Epithelial cell of alveolus of lung (primary cell): Measurements from ENCODE around the gene TAS2R38. TPM values are rescaled to one million over a fixed set of nuclear protein-coding genes. Genes with fewer than 3 reads are reported as not detected.

ENCODE experiments used
- total RNA-seq: library from RNA; depleted of rRNA; stranded (reverse); fragments of >200 nt; gene quantifications from 2 replicates; pipeline ENCODE4 v1.2.1, GENCODE V29; 2015

TAS2R38 gene
- total RNA-seq, result not detected in 2 replicates

DNA sequence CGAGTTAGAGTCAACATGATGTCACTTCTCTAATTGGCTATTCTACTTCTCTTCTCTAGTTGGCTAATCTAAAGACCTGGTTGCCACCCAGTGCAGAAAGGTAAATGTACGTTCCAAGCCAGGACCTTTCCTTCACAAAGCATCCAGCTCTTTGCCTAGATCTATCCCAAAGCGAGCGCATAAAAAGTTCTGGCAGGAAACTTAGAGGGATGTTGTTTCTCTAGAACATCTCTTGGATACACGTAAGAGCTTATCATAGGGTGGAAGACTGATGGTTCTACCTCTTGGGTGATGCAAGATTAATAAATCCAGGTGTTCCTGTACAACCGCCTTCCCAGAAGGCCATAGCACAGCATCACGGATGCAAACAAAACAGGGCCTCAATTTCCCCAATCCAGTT, at the start of gene TAS2R38:
Gene TAS2R38, minus strand, starts transcription at position 101 of the 400 bp plus-strand sequence. Its CDS starts 84 bp downstream, at position 17.

DNA sequence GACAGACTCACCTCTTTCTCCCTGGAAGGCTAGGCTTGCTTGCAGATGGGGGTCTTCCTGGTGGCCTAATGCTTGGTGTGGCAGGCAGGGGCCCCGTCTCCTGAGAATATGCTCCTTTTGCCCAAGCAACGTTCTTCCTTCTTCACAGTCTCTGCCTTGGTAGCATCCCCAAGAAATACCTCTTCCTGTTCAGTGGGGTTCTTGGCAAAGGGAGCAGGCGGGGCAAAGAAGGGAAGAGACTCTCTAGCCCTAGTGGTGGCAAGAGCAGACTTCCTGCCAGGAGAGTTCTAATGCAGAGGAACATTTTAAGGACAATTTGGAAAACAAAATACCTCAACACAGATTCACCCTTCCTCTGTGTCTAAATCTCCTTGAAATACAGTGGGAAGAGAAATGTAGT, 26.8 kb downstream of the TAS2R38 start, which contains the start of gene CLEC5A:
Gene CLEC5A, minus strand, starts transcription at position 179 of the 400 bp plus-strand sequence. CDS start 682 bp downstream, outside the sequence.

Other genes with a start within 250 kb of the TAS2R38 start
- gene SSBP1, start 235.4 kb downstream of the TAS2R38 start, total RNA-seq, result 170 and 221 TPM in 2 replicates
- gene TAS2R3, start 209.7 kb downstream of the TAS2R38 start, total RNA-seq, result 1.1 TPM in 1 of 2 replicates, not detected in the other
- gene TAS2R4, start 197.1 kb downstream of the TAS2R38 start, total RNA-seq, result under 0.01 and 0.88 TPM in 2 replicates
- 0.39 and 0.48 TPM in 2 replicates for gene TAS2R5, start 183.6 kb downstream of the TAS2R38 start, total RNA-seq
- not detected in 2 replicates for gene PRSS37, start 132.3 kb downstream of the TAS2R38 start, total RNA-seq
- gene OR9A4, start 57.4 kb downstream of the TAS2R38 start, total RNA-seq, result not detected in 2 replicates
- not detected in 2 replicates for gene CLEC5A, start 26.8 kb downstream of the TAS2R38 start, total RNA-seq
- gene MGAM, start 22.1 kb upstream of the TAS2R38 start, total RNA-seq, result 0.24 TPM in 1 of 2 replicates, not detected in the other
- gene MGAM2, start 137.9 kb upstream of the TAS2R38 start, total RNA-seq, result not detected in 2 replicates